HS-27A (cell line): Measurements from ENCODE around the gene DCBLD2.

ENCODE experiments used
- DNase-seq: peaks from one replicate; pipeline ENCODE4 v3.0.0-alpha.2; 2012; ENCODE audit warnings: low read depth, missing footprints

DCBLD2 gene

DNA sequence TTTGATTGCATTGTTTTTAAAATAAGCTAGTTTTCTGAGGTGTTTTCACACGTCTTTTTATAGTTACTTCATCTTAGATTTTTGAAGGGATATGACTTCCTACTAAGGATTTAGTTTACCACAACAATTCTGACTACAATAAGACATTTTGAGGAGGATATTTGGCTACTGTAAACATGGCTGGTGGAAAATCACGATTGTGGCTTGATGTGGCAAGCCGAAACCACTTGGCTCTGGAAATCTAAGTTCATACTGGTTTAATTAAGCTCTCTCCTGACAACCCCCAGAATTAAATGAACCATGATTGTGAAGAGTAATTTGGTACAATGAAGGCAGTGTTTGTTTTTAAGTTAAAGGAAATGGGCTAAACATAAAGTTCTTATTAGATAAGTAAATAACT lies 107.5 kb downstream of the DCBLD2 start:
- no peak for DNase-seq

DNA sequence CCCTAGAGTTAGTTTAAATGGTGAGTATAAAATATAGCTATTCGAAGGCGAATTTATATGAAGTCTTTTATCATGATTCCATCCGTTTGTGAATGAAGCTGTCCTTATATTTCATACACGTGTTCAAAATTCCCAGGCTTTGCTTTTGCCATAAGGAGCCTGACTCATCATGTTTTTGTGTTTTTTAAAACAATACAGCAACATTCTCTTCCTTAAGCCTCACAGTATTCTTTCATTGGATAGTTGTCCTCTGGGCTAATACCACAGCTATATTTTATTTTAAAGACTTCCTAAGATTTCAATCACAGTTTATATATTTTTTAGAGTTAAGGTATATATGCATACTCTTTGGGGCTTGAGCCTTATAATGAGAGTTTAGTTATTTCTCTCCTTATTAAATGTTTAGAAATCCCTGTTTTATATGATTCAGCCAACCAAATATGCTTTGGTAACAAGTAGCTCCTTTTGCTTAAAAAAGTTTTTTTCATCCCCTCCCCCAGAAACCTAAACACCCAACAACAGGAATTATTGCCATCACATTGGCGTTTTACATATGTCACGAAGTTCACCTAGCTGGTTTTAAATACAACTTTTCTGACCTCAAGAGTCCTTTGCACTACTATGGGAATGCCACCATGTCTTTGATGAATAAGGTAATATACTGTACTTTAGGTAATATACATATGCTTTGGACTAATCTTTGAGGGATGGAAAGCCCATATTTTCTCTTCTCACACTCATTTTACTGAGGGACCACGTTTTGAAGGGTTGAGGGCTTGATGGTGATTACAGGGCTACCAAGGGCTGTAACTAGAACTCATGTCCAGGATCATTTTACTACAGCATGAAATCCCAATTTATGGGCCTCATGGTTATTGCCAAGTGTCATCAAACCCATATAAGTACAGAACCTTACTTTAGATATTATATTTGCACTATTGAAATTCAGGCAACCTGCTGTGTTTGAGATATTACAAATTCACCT lies 109.9 kb downstream of the DCBLD2 start:
- no peak for DNase-seq

GRCh38 chr3:98788651-98789050 lies 112.8 kb downstream of the DCBLD2 start:
- DNase-seq: no peak

GRCh38 chr3:98787181-98787580 lies 114.3 kb downstream of the DCBLD2 start:
- DNase-seq: no peak

GRCh38 chr3:98786364-98787006 lies 115.0 kb downstream of the DCBLD2 start:
- no peak for DNase-seq

- peak; percentile 60 for DNase-seq
Measured at GRCh38 chr3:98784666-98785600, 116.6 kb downstream of the DCBLD2 start.

- no peak for DNase-seq
Measured at GRCh38 chr3:98784042-98784441, 117.5 kb downstream of the DCBLD2 start.

- no peak for DNase-seq
Measured at GRCh38 chr3:98782824-98783500, 118.5 kb downstream of the DCBLD2 start.

DNA sequence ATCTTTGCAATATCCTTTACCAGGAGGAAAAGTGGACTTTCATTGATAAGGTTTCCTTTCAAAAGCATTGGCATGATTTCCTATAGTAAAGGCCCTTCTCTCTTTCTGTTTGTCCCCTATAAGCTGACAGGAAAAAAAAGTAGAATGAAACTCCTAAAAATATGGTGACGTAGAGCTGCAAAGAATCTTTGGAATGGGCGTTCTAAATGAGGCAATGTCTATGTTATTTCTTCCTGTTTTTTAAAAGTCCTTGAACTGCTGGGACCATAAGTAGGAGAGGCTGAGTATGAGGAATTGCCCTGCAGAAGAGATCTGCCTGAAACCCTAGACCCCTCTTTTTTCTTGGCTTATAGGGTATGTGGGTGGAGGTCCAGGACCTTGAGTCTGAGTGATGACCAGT lies 121.2 kb downstream of the DCBLD2 start:
- peak; percentile 75 for DNase-seq

GRCh38 chr3:98779541-98780335 lies 121.8 kb downstream of the DCBLD2 start:
- peak; percentile 42 for DNase-seq

DNA sequence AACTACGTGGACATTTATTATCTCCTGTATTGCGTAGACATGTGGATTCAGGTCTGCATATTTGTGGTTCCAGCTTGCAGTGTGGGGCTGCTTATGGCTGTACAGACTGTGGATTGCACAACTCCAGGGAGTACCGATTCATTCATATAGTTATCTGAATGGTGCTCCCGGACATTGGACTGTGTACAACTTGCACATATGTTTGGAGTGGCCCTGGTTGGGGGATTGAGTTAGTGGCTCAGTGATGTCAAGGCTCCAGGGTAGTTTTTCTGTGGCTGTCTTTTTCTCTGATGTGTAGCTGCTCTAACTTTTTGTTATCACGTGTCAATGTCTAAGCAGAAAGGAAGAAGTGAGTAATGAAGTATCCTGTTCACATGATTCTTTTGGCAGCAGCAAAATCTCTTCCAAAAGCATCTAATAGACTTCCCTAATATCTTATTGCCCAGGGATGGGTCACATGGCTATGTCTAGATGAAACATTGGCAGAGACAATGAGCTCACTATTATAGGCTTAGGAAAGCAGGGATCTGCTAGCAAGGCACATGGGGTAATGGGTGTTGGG lies 122.6 kb downstream of the DCBLD2 start:
- DNase-seq: peak; percentile 68

DNA sequence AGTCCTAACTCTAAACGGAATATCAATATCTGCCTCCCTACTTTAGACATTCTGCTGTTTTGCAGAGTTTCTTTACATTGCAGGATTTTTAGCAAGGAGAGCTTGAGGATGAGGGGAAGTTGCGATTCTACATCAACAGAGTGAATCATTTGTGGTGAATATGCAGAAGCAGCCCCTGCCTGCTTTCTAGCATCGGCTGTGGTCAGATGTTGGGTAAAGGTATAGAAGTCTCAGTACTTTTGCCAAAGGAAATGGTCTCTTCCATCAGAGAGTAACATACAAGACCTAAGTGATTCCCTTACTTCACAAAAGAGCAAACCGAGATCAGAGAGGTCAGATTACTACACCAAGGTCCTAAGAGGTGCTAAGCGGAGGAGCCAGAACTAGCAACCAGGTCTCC lies 123.1 kb downstream of the DCBLD2 start:
- DNase-seq: no peak

- peak; percentile 48 for DNase-seq
Measured at GRCh38 chr3:98777801-98778220, 123.7 kb downstream of the DCBLD2 start.

- DNase-seq: no peak
Measured at GRCh38 chr3:98777286-98777685, 124.2 kb downstream of the DCBLD2 start.

GRCh38 chr3:98776140-98776493 lies 125.4 kb downstream of the DCBLD2 start:
- DNase-seq: no peak

DNA sequence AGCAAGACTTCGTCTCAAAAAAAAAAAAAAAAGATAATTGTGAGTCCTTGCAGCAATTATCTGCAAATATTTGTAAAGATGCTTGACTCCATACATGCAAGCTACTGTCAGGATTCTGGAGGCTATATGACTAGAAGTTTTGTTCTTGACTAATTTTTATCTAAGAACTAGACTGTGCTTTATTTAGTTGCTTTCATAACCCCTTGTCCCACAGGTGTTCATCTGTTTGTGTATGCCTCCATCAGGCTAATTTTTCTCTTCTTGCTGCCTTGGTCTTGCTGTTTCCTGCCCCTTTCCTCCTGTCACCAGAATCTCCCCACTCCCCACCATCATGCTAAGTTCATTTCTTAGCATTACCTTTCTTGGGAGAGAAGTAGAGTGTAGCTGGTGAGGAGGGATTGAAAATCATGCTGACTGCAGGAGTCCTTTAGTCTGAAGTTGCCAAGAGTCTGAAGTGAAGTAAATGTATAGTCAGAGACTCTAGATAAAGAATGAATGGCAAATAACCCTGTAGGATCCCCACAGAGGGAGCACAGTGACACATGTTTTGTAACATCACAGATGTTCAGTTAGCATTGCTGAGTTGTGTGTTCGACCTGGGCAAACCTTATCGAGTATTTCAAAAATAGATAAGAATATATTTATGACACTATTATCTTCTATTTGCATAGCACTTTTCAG lies 125.9 kb downstream of the DCBLD2 start:
- no peak for DNase-seq

DNA sequence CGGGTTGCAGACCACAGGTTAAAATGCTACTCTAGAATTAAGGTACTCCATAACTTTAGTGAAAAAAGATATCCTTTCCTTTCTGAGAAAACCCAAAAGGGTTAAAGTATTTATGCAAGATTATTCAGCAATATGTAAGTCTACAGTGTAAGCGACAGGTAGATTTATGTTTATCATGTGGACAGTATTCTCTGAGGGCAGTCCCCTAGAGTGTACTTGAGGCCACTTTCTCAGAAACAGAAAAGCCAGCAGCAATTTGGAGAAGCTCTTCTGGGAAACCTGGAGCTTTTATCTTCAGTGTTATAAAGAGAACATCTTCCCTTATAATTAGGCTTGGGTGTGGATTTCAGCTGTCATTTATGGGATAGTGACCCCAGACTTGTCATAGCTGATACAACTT lies 129.5 kb downstream of the DCBLD2 start:
- no peak for DNase-seq

DNA sequence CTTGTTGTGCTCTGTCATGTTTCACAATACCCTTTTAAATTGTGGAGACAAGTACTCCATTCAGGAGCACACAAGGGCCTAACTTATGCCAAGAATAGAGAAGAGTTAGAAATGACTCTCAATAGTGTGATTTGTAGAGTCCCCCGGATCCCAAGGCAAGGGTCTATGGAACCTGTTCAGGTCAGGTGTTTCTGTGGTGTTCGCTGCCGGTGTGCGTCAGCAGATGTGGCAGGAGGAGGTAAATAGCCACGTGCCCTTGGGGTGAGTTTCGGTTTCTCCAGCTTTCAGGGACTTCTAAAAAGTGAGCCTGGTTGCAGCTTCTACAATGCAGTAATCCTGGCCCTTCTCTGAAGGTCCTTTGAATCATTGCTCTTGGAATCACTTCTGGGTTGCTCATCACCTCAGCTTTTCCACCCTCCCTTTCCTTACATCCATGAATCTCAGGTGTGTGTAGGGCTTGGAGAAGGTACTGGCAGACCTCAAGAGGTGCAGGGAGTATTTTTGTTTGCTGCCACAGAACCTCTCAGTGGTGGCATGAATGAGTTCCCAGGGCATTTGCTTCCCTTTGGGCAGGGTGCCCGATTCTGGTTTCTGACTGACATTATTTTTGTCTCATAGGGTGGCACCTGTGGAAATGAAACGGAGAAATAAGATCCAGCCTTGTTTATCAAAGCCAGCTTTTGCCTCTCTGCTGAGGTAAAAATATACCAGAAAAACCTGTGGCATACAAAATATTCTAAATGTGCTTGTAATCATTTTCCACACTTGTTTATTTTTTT lies 131.0 kb downstream of the DCBLD2 start:
- DNase-seq: no peak

- no peak for DNase-seq
Measured at GRCh38 chr3:98769448-98769847, 132.0 kb downstream of the DCBLD2 start.
